ENCODE results near the gene PMEPA1.
"Not testable (repeated sequence)": the region's sequence is repeated elsewhere in the genome, so short reads cannot be mapped to it uniquely, and the experiment has no call there.

The PMEPA1 gene

GRCh38 chr20:57630061-57630460 lies 79.8 kb downstream of the PMEPA1 start:
- H3K4me3 ChIP-seq = no peak overlapping the region
- TF ChIP-seq POLR2AphosphoS5 (IDR thresholded peaks at IDR 0.05; ENCODE audit: borderline replicate concordance, low read depth, low read length) (no peak), EZH2 (IDR thresholded peaks at IDR 0.05) (no peak), FOXP2 (optimal IDR thresholded peaks at IDR 0.05; ENCODE audit: control extremely low read depth, extremely low read length, insufficient read depth) (no peak)
- no peak overlapping the region for H3K9ac ChIP-seq (ENCODE audit: insufficient read length)
- DNase-seq (ENCODE audit: low read depth, low spot score) = no peak
- no peak overlapping the region for H3K27ac ChIP-seq
- no peaks in the 10 kb centered on the region for H3K36me3 ChIP-seq (ENCODE audit: insufficient read depth, low read length)
- no peaks in the 10 kb centered on the region; the same call in 1 of the 2 replicates for H3K9me3 ChIP-seq (ENCODE audit: low read depth, low read length)

- H3K4me3 ChIP-seq; H3K9me3 ChIP-seq (ENCODE audit: low read depth, low read length); H3K36me3 ChIP-seq (ENCODE audit: insufficient read depth, low read length); DNase-seq (ENCODE audit: low read depth, low spot score); H3K9ac ChIP-seq (ENCODE audit: insufficient read length); H3K27ac ChIP-seq: not testable (repeated sequence)
Observed at GRCh38 chr20:57629491-57629901, 80.3 kb downstream of the PMEPA1 start.

GRCh38 chr20:57628962-57629308 lies 80.9 kb downstream of the PMEPA1 start:
- not testable (repeated sequence) for H3K4me3 ChIP-seq; H3K9ac ChIP-seq (ENCODE audit: insufficient read length); DNase-seq (ENCODE audit: low read depth, low spot score); H3K36me3 ChIP-seq (ENCODE audit: insufficient read depth, low read length); H3K9me3 ChIP-seq (ENCODE audit: low read depth, low read length); H3K27ac ChIP-seq

- Histone ChIP-seq H3K27ac (peak overlapping the region; percentile 92), H3K9ac (ENCODE audit: insufficient read length) (peak overlapping the region; percentile 31)
- peak; percentile 20 for DNase-seq (ENCODE audit: low read depth, low spot score)
Observed at GRCh38 chr20:57628047-57628961, 81.5 kb downstream of the PMEPA1 start.

DNA sequence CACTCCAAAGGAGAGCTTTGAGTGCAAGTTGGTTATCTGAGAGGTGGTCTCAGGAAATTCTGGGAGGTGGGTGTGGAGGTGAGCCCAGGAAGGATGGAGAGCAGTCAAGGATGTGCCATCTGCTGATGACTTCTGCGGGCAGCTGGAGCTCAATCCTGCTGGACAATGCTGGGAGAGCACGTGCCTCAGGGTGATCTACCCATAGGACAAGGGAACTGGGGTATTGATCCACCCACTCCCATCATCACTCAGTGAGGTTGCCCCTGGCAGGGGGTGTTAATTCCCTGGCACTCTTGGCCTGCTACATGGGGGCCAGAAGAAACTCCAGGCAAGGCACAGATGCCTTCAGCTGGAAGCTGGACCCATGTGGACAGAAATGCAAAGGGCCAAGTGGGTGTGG lies 82.5 kb downstream of the PMEPA1 start:
- Histone ChIP-seq H3K9ac (ENCODE audit: insufficient read length) (no peak overlapping the region), H3K9me3 (ENCODE audit: low read depth, low read length) (no peaks in the 10 kb centered on the region; the same call in 1 of the 2 replicates), H3K27ac (no peak overlapping the region), H3K36me3 (ENCODE audit: insufficient read depth, low read length) (no peaks in the 10 kb centered on the region), H3K4me3 (no peak overlapping the region)
- TF ChIP-seq FOXP2 (optimal IDR thresholded peaks at IDR 0.05; ENCODE audit: control extremely low read depth, extremely low read length, insufficient read depth) (no peak), POLR2AphosphoS5 (IDR thresholded peaks at IDR 0.05; ENCODE audit: borderline replicate concordance, low read depth, low read length) (no peak), EZH2 (IDR thresholded peaks at IDR 0.05) (no peak)
- DNase-seq (ENCODE audit: low read depth, low spot score) = no peak

More at GRCh38 chr20:57628047-57628961, 81.5 kb downstream of the PMEPA1 start:
- no peak for TF ChIP-seq FOXP2 (optimal IDR thresholded peaks at IDR 0.05; ENCODE audit: control extremely low read depth, extremely low read length, insufficient read depth)
- TF ChIP-seq EZH2 (IDR thresholded peaks at IDR 0.05) = no peak
- no peak for TF ChIP-seq POLR2AphosphoS5 (IDR thresholded peaks at IDR 0.05; ENCODE audit: borderline replicate concordance, low read depth, low read length)
- no peaks in the 10 kb centered on the region; the same call in 1 of the 2 replicates for H3K9me3 ChIP-seq (ENCODE audit: low read depth, low read length)
- no peaks in the 10 kb centered on the region for H3K36me3 ChIP-seq (ENCODE audit: insufficient read depth, low read length)
- H3K4me3 ChIP-seq = 0 out of 2 replicates have a peak overlapping the region, but pooled peaks have one; percentile 0

DNA sequence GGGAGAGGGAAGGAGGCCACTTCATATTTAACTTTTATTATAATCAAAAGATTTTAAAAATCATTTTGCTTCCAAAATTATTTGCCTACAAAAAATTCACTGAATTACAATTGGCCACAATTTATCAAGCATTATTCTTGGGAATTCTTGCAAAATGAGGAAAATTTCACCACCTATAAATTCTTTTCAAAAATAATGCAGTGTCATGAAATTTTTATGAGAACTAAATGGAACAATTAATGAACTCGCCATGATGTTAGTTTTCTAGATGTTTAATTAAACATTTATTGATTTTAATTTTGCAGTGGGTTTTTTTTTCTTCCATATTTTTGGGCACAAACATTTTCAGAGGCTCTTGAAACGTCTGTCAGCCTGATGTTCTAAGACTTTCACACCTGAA lies 83.8 kb downstream of the PMEPA1 start:
- Histone ChIP-seq H3K9ac (ENCODE audit: insufficient read length) (no peak overlapping the region), H3K27ac (no peak overlapping the region), H3K9me3 (ENCODE audit: low read depth, low read length) (no peaks in the 10 kb centered on the region; the same call in 1 of the 2 replicates), H3K4me3 (no peak overlapping the region), H3K36me3 (ENCODE audit: insufficient read depth, low read length) (no peaks in the 10 kb centered on the region)
- TF ChIP-seq POLR2AphosphoS5 (IDR thresholded peaks at IDR 0.05; ENCODE audit: borderline replicate concordance, low read depth, low read length) = no peak
- no peak for DNase-seq (ENCODE audit: low read depth, low spot score)

DNA sequence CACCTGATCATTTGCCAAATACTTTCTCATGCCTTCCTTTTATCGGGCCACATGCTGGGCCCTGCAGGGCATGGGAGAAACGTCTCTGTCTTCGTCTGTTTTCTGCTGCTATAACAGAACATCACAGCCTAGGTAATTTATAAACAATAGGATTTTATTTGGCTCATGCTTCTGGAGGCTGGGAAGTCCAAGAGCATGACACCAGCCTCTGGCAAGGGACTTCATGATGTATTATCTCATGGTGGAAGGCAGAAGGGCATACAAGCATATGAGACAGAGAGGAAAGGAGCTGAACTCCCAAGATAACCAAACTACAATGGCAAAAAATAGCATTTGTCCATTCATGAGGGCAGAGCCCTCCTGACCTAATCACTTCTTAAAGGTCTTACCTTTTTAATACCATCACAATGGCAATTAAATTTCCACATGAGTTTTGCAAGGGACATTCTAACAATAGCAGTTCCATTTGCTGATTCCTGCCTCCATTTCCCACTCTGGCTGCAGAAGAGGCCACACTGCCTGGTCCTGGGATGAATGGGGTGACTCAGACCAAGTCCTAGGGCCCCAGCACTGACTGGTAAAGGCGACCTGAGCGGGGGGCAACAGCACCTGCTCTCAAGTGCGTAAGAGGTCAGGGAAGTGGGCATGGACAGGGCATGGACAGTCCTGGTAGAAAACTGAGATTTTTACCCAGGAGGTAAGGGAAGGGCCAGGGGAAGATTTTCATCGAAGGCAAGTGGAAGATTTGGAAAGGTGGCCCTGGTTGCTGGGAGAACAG lies 84.4 kb downstream of the PMEPA1 start:
- H3K9ac ChIP-seq (ENCODE audit: insufficient read length) = no peak overlapping the region
- no peak for DNase-seq (ENCODE audit: low read depth, low spot score)
- H3K4me3 ChIP-seq = no peak overlapping the region
- H3K9me3 ChIP-seq (ENCODE audit: low read depth, low read length) = no peaks in the 10 kb centered on the region; the same call in 1 of the 2 replicates
- no peaks in the 10 kb centered on the region for H3K36me3 ChIP-seq (ENCODE audit: insufficient read depth, low read length)
- H3K27ac ChIP-seq = no peak overlapping the region
- TF ChIP-seq FOXP2 (optimal IDR thresholded peaks at IDR 0.05; ENCODE audit: control extremely low read depth, extremely low read length, insufficient read depth) = no peak
- no peak for TF ChIP-seq EZH2 (IDR thresholded peaks at IDR 0.05)
- TF ChIP-seq POLR2AphosphoS5 (IDR thresholded peaks at IDR 0.05; ENCODE audit: borderline replicate concordance, low read depth, low read length) = no peak

DNA sequence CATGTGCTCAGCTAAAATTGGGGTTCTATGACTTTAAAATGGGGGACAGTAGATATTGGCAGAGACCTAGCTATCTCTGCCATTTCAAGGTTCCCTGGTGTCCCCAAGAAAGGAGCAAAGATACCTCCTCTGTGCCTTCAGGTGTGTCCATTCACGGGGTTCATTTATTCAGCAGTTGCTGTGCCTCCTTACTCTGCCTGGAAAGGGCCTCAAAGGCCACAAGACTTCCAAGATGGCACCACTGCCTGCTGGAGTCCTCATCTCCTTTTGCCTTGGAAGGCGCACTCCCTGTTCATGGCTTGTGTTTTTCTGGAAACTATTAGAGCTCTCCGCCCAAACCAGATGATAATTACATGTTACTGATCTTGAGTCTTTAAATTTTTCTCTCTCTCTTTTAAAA lies 85.7 kb downstream of the PMEPA1 start:
- Histone ChIP-seq H3K4me3 (no peak overlapping the region), H3K9me3 (ENCODE audit: low read depth, low read length) (no peaks in the 10 kb centered on the region; the same call in 1 of the 2 replicates), H3K9ac (ENCODE audit: insufficient read length) (no peak overlapping the region), H3K27ac (no peak overlapping the region), H3K36me3 (ENCODE audit: insufficient read depth, low read length) (no peaks in the 10 kb centered on the region)
- TF ChIP-seq EZH2 (IDR thresholded peaks at IDR 0.05) (no peak), POLR2AphosphoS5 (IDR thresholded peaks at IDR 0.05; ENCODE audit: borderline replicate concordance, low read depth, low read length) (no peak), FOXP2 (optimal IDR thresholded peaks at IDR 0.05; ENCODE audit: control extremely low read depth, extremely low read length, insufficient read depth) (no peak)
- no peak for DNase-seq (ENCODE audit: low read depth, low spot score)
